Neural cell (in vitro differentiated cells): Measurements from ENCODE around the gene CISD2.
"Not testable (repeated sequence)": the region's sequence is repeated elsewhere in the genome, so short reads cannot be mapped to it uniquely, and the experiment has no call there.

ENCODE experiments used
- EZH2 ChIP-seq: fragments of 200-600, 300-800 bp; shearing (Covaris generic), sonication (generic); IDR thresholded peaks from 2 replicates; pipeline ENCODE4 v1.6.1; 2014; ENCODE audit warnings: antibody characterized with exemption, low read length, borderline replicate concordance, mild to moderate bottlenecking; ENCODE audit not compliant: insufficient read depth, poor library complexity, severe bottlenecking
- MXI1 ChIP-seq: fragments of 450-650 bp; conservative IDR thresholded peaks from 2 replicates; pipeline ENCODE4 v1.6.1; 2014; ENCODE audit warnings: antibody characterized with exemption, mild to moderate bottlenecking; ENCODE audit not compliant: poor library complexity, severe bottlenecking
- POLR2AphosphoS5 ChIP-seq: IDR thresholded peaks from 2 replicates; pipeline ENCODE4 v1.6.1; 2012
- RAD21 ChIP-seq: fragments of 450-650 bp; conservative IDR thresholded peaks from 2 replicates; pipeline ENCODE4 v1.6.1; 2014; ENCODE audit warnings: antibody characterized with exemption, mild to moderate bottlenecking, moderate library complexity
- SMC3 ChIP-seq: fragments of 450-650 bp; conservative IDR thresholded peaks from 2 replicates; pipeline ENCODE4 v1.6.1; 2014; ENCODE audit warnings: antibody characterized with exemption, mild to moderate bottlenecking, moderate library complexity; ENCODE audit not compliant: poor library complexity
- TAF1 ChIP-seq: IDR thresholded peaks from 2 replicates; pipeline ENCODE4 v1.6.1; 2012; ENCODE audit warnings: low read depth
- TF ChIP-seq, protein P1 (sequence below): IDR thresholded peaks from 2 replicates; pipeline ENCODE4 v1.6.1; 2012; ENCODE audit warnings: borderline replicate concordance
- TF ChIP-seq, protein P2 (sequence below): fragments of 450-650 bp; IDR thresholded peaks from 2 replicates; pipeline ENCODE4 v1.5.1; 2014; ENCODE audit warnings: antibody characterized with exemption, mild to moderate bottlenecking, moderate library complexity; ENCODE audit not compliant: poor library complexity, severe bottlenecking

DNA sequence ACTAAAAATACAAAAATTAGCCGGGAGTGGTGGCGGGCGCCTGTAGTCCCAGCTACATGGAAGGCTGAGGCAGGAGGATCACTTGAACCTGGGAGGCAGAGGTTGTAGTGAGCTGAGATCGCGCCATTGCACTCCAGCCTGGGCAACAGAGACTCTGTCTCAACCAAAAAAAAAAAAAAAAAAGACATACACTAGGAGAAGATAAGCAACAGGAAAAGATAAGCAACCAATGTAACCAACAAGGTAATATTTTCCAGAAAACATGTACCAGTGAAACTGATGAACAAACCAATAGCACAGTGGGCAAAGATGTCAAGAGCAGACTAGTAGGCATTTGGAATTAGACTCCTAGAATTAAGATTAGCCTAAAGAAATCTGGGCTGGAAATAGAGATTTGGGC is 3.5 kb upstream of the CISD2 start:
- TF ChIP-seq, protein P1, sequence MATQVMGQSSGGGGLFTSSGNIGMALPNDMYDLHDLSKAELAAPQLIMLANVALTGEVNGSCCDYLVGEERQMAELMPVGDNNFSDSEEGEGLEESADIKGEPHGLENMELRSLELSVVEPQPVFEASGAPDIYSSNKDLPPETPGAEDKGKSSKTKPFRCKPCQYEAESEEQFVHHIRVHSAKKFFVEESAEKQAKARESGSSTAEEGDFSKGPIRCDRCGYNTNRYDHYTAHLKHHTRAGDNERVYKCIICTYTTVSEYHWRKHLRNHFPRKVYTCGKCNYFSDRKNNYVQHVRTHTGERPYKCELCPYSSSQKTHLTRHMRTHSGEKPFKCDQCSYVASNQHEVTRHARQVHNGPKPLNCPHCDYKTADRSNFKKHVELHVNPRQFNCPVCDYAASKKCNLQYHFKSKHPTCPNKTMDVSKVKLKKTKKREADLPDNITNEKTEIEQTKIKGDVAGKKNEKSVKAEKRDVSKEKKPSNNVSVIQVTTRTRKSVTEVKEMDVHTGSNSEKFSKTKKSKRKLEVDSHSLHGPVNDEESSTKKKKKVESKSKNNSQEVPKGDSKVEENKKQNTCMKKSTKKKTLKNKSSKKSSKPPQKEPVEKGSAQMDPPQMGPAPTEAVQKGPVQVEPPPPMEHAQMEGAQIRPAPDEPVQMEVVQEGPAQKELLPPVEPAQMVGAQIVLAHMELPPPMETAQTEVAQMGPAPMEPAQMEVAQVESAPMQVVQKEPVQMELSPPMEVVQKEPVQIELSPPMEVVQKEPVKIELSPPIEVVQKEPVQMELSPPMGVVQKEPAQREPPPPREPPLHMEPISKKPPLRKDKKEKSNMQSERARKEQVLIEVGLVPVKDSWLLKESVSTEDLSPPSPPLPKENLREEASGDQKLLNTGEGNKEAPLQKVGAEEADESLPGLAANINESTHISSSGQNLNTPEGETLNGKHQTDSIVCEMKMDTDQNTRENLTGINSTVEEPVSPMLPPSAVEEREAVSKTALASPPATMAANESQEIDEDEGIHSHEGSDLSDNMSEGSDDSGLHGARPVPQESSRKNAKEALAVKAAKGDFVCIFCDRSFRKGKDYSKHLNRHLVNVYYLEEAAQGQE = not testable (repeated sequence)
- TF ChIP-seq, protein P2, sequence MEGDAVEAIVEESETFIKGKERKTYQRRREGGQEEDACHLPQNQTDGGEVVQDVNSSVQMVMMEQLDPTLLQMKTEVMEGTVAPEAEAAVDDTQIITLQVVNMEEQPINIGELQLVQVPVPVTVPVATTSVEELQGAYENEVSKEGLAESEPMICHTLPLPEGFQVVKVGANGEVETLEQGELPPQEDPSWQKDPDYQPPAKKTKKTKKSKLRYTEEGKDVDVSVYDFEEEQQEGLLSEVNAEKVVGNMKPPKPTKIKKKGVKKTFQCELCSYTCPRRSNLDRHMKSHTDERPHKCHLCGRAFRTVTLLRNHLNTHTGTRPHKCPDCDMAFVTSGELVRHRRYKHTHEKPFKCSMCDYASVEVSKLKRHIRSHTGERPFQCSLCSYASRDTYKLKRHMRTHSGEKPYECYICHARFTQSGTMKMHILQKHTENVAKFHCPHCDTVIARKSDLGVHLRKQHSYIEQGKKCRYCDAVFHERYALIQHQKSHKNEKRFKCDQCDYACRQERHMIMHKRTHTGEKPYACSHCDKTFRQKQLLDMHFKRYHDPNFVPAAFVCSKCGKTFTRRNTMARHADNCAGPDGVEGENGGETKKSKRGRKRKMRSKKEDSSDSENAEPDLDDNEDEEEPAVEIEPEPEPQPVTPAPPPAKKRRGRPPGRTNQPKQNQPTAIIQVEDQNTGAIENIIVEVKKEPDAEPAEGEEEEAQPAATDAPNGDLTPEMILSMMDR = not testable (repeated sequence)
- TF ChIP-seq RAD21, POLR2AphosphoS5, EZH2, TAF1, MXI1, SMC3: not testable (repeated sequence)
